ENCODE results near the gene HECTD4. TPM values are rescaled to one million over a fixed set of nuclear protein-coding genes. Genes with fewer than 3 reads are reported as not detected.
A peak's percentile ranks its signal among the peaks of the same experiment; 100 is the strongest.
"Not testable (repeated sequence)": the region's sequence is repeated elsewhere in the genome, so short reads cannot be mapped to it uniquely, and the experiment has no call there.

HECTD4 gene
- total RNA-seq, 1 experiment from 2014 or later: 37.4 TPM

DNA sequence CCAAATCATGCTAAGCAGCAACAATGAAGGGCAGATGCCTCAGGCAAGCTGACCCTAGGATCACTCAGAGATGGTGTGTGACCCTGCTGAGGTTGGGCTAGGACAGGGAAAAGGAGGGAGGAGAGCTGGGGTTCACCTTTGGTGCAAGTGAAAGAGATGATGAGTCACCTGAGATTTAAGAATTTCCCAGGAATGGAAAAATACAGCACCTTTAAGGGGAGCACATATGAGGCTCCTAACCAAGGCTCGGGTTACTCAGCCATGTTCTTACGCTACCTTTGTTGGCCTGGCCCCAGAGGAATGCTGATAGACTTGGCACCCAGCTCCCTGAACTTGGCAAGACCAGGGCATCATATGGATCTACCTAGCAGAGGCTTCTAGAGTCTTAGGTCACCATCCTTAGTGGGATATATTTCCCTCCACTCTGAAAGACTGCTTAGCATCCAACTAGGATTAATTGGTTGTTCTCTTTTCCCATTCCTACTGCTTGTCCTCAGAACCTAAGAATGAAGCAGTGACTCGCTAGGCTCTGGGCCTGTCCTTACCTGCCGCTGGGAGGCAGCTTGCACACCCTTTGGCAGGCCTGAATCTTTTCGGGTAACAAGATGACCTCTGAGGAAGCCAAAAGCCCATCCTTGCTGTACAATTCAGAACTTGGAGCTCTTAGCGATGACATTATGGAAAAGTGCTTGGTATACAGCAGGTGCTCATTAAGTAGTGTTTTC, 269.7 kb downstream of the HECTD4 start:
- H3K27me3 ChIP-seq (ENCODE audit: insufficient read depth, low read depth): no peaks in the 10 kb centered on the region
- peaks cover 68% of the 10 kb centered on the region for H3F3A ChIP-seq (ENCODE audit: insufficient read depth, low read depth)
- H3K27ac ChIP-seq: peak overlapping the region; percentile 89
- POLR2A ChIA-PET (ENCODE audit: unreplicated experiment): interaction anchor here (0.5 to 1.4 kb wide), 4 partner anchors 13 to 100 kb away, joined by 3 to 8 read pairs (median 4); partner anchors contain the start of genes ERP29, TMEM116 and TRAFD1
- no TSS peak for BruUV-seq (replicated peaks)
- intact Hi-C loops (cut with micrococcal nuclease; ENCODE audit: unreplicated experiment): loop anchor here (1.0 kb wide), 2 partner anchors 10 to 37 kb away; no protein-coding TSS in a partner anchor
- peak overlapping the region; percentile 79 for H3K4me2 ChIP-seq
- H3K36me3 ChIP-seq (ENCODE audit: low read depth): no peaks in the 10 kb centered on the region
- TF ChIP-seq, protein P1, sequence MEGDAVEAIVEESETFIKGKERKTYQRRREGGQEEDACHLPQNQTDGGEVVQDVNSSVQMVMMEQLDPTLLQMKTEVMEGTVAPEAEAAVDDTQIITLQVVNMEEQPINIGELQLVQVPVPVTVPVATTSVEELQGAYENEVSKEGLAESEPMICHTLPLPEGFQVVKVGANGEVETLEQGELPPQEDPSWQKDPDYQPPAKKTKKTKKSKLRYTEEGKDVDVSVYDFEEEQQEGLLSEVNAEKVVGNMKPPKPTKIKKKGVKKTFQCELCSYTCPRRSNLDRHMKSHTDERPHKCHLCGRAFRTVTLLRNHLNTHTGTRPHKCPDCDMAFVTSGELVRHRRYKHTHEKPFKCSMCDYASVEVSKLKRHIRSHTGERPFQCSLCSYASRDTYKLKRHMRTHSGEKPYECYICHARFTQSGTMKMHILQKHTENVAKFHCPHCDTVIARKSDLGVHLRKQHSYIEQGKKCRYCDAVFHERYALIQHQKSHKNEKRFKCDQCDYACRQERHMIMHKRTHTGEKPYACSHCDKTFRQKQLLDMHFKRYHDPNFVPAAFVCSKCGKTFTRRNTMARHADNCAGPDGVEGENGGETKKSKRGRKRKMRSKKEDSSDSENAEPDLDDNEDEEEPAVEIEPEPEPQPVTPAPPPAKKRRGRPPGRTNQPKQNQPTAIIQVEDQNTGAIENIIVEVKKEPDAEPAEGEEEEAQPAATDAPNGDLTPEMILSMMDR (conservative IDR thresholded peaks at IDR 0.05): no peak
- no peak for TF ChIP-seq EZH2 (IDR thresholded peaks at IDR 0.05; ENCODE audit: low read depth)
- H3K79me2 ChIP-seq (ENCODE audit: low read depth): peaks cover 31% of the 10 kb centered on the region
- H3K9me2 ChIP-seq (ENCODE audit: insufficient read depth): no peaks in the 10 kb centered on the region
- peak overlapping the region; percentile 37; the same call in 1 of the 2 replicates for H3K4me3 ChIP-seq
- peak overlapping the region; percentile 31; the same call in 1 of the 2 replicates for H2AFZ ChIP-seq
- H3K9me3 ChIP-seq (ENCODE audit: insufficient read depth, low read depth): no peaks in the 10 kb centered on the region
- H4K20me1 ChIP-seq (ENCODE audit: insufficient read depth): no peaks in the 10 kb centered on the region
- DNase-seq: peak; percentile 88 to 100
- CTCF ChIA-PET: interaction anchor here (0.6 to 1.4 kb wide), 2 partner anchors 10 to 16 kb away, joined by 3 to 6 read pairs; no protein-coding TSS in a partner anchor
- peaks cover 70% of the 10 kb centered on the region for H3K4me1 ChIP-seq (replicated peaks; ENCODE audit: insufficient read depth)

DNA sequence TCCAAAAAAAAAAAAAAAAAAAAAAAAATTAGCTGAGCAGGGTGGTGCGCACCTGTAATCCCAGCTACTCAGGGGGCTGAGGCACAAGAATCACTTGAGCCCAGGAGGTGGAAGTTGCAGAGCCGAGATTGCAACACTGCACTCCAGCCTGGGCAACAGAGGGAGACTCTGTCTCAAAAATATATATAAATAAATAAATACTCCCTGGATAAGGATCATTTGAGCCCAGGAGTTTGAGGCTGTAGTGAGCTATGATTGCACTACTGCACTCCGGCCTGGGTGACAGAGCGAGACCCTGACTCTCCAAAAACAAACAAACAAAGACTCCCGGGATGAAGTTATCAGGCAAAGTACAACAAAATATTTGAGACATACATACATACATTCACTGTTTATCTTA, 270.3 kb downstream of the HECTD4 start:
- Histone ChIP-seq H3K27me3 (ENCODE audit: insufficient read depth, low read depth) (no peaks in the 10 kb centered on the region), H3F3A (ENCODE audit: insufficient read depth, low read depth) (peaks cover 65% of the 10 kb centered on the region), H3K36me3 (ENCODE audit: low read depth) (peaks cover 2% of the 10 kb centered on the region; the same call in 1 of the 2 replicates), H3K4me2 (peak overlapping the region; percentile 79), H3K27ac (peak overlapping the region; percentile 89), H3K4me1 (replicated peaks; ENCODE audit: insufficient read depth) (peaks cover 68% of the 10 kb centered on the region), H3K79me2 (ENCODE audit: low read depth) (peaks cover 38% of the 10 kb centered on the region), H3K9me2 (ENCODE audit: insufficient read depth) (no peaks in the 10 kb centered on the region), H4K20me1 (ENCODE audit: insufficient read depth) (peaks cover 3% of the 10 kb centered on the region; the same call in 1 of the 2 replicates), H3K4me3 (peak overlapping the region; percentile 37; the same call in 1 of the 2 replicates), H2AFZ (peak overlapping the region; percentile 31; the same call in 1 of the 2 replicates), H3K9me3 (ENCODE audit: insufficient read depth, low read depth) (no peaks in the 10 kb centered on the region)
- no TSS peak for BruUV-seq (replicated peaks)
- intact Hi-C loops (cut with micrococcal nuclease; ENCODE audit: unreplicated experiment): loop anchor here (1.0 kb wide), 2 partner anchors 10 to 37 kb away; no protein-coding TSS in a partner anchor
- ChIA-PET POLR2A (ENCODE audit: unreplicated experiment) (interaction anchor here (1.4 kb wide), 1 partner anchor 13 kb away, joined by 4 read pairs; the partner anchor contains the start of gene TRAFD1), CTCF (interaction anchor here (0.6 to 1.4 kb wide), 3 partner anchors 10 to 15 kb away, joined by 3 to 16 read pairs (median 6); no protein-coding TSS in a partner anchor)
- peak in 1 of 2 experiments; percentile 62 for DNase-seq
- TF ChIP-seq, protein P1 (conservative IDR thresholded peaks at IDR 0.05): no peak
- no peak for TF ChIP-seq EZH2 (IDR thresholded peaks at IDR 0.05; ENCODE audit: low read depth)

DNA sequence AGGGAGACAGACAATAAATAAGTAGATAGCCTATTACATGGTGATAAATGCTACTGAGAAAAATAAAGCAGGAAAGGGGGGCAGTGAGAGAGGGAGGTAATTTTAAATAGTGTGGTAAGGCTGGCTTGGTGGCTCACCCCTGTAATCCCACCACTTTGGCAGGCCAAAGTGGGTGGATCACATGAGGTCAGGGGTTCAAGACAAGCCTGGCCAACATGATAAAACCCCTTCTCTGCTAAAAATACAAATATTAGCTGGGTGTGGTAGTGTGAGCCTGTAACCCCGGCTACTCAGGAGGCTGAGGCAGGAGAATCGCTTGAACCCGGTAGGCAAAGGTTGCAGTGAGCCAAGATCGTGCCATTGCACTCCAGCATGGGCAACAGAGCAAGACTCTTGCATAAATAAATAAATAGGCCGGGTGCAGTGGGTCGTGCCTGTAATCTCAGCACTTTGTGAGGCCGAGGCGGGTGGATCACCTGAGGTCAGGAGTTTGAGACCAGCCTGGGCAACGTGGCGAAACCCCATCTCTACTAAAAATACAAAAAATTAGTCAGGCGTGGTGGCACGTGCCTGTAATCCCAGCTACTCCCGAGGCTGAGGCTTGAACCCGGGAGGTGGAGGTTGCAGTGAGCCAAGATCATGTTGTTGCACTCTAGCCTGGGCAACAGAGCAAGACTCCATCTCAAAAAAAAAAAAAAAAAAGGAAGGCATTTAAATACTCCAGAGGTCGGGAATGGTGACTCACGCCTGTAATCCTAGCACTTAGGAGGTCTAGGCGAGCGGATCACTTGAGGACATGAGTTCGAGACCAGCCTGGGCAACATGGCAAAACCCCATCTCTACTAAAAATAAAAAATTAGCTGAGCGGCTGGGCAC, 271.2 kb downstream of the HECTD4 start:
- Histone ChIP-seq H3K4me2 (peak overlapping the region; percentile 79; the same call in 1 of the 2 replicates), H3K36me3 (ENCODE audit: low read depth) (peaks cover 11% of the 10 kb centered on the region; the same call in 1 of the 2 replicates), H3K4me1 (replicated peaks; ENCODE audit: insufficient read depth) (peaks cover 68% of the 10 kb centered on the region), H3K27ac (peak overlapping the region; percentile 89), H3K79me2 (ENCODE audit: low read depth) (peaks cover 47% of the 10 kb centered on the region), H3F3A (ENCODE audit: insufficient read depth, low read depth) (peaks cover 61% of the 10 kb centered on the region), H4K20me1 (ENCODE audit: insufficient read depth) (peaks cover 12% of the 10 kb centered on the region)
- POLR2A ChIA-PET (ENCODE audit: unreplicated experiment); H3K9me3 ChIP-seq (ENCODE audit: insufficient read depth, low read depth); BruUV-seq (replicated peaks); H3K9me2 ChIP-seq (ENCODE audit: insufficient read depth); H3K4me3 ChIP-seq; DNase-seq; H2AFZ ChIP-seq; H3K27me3 ChIP-seq (ENCODE audit: insufficient read depth, low read depth); intact Hi-C loops (cut with micrococcal nuclease; ENCODE audit: unreplicated experiment): not testable (repeated sequence)
- CTCF ChIA-PET: interaction anchor here (0.6 kb wide), 1 partner anchor 9 kb away, joined by 16 read pairs; no protein-coding TSS in a partner anchor

Small RNAs within 50 kb of the gene (microRNA-seq; reads per million reads assigned to microRNA genes)
- 2.0 reads per million for gene MIR6861 (ENCODE audit: borderline number of aligned reads, borderline replicate concordance)

Other genes starting within 250 kb of the HECTD4 start
- gene RPL6, start 27.2 kb upstream of the HECTD4 start, total RNA-seq (2021): 1,421 and 1,543 TPM in 2 replicates
- gene PTPN11, start 36.5 kb upstream of the HECTD4 start, total RNA-seq (2021): 91.2 and 113 TPM in 2 replicates

Measured in PC-9 (cell line).